GM12878 (cell line): Measurements from ENCODE around the gene NEURL3.

Source experiments
- CBX5 ChIP-seq: sonication (generic); IDR thresholded peaks from 2 replicates; pipeline ENCODE4 v1.6.1; 2016; ENCODE audit warnings: low read depth, moderate library complexity, mild to moderate bottlenecking, inconsistent platforms
- CTCF ChIP-seq, 3 experiments: IDR thresholded peaks in 2 of 3; conservative IDR thresholded peaks in 1 of 3; 2 replicates each; pipeline ENCODE4 v1.5.1; 2011; ENCODE audit warnings: low read depth in 3 of 3, low read length in 3 of 3, mild to moderate bottlenecking in 3 of 3, control low read depth in 2 of 3, moderate library complexity in 2 of 3, inconsistent platforms in 1 of 3, mixed read lengths in 1 of 3; ENCODE audit not compliant: control insufficient read depth in 2 of 3, insufficient read depth in 1 of 3; ENCODE audit errors: extremely low read depth in 1 of 3
- JUND ChIP-seq: IDR thresholded peaks from 2 replicates; pipeline ENCODE4 v1.6.1; 2012; ENCODE audit warnings: low read depth, mild to moderate bottlenecking, low read length, improper control_type of control experiment, moderate library complexity
- MTA3 ChIP-seq: IDR thresholded peaks from 2 replicates; pipeline ENCODE4 v1.6.1; 2012; ENCODE audit warnings: low read length, inconsistent platforms, borderline replicate concordance
- NRF1 ChIP-seq: conservative IDR thresholded peaks from 2 replicates; pipeline ENCODE4 v1.6.1; 2011; ENCODE audit warnings: mild to moderate bottlenecking, low read depth, low read length, improper control_type of control experiment
- PKNOX1 ChIP-seq: fragments of 450-650 bp; IDR thresholded peaks from 2 replicates; pipeline ENCODE4 v1.6.1; 2016; ENCODE audit warnings: mild to moderate bottlenecking
- POLR2A ChIP-seq: IDR thresholded peaks from 2 replicates; pipeline ENCODE4 v1.6.1; 2011; ENCODE audit warnings: low read depth, mild to moderate bottlenecking, low read length
- TAF1 ChIP-seq: IDR thresholded peaks from 2 replicates; pipeline ENCODE4 v1.6.1; 2011; ENCODE audit warnings: mild to moderate bottlenecking, low read depth, low read length, borderline replicate concordance

GRCh38 chr2:96529376-96530143, 24.4 kb upstream of the NEURL3 start:
- TF ChIP-seq JUND (no peak), NRF1 (no peak), CTCF (IDR thresholded peaks at IDR 0.05 in 2 of 3, conservative IDR thresholded peaks at IDR 0.05 in 1 of 3; ENCODE audit: control insufficient read depth in 2 of 3, extremely low read depth in 1 of 3, insufficient read depth in 1 of 3, low read depth in 3 of 3, low read length in 3 of 3) (no peak), MTA3 (no peak), POLR2A (no peak), PKNOX1 (no peak), TAF1 (no peak), CBX5 (no peak)
